GM23338 (cell line): ENCODE data around the gene TMEM14B.
"Not testable (repeated sequence)": the region's sequence is repeated elsewhere in the genome, so short reads cannot be mapped to it uniquely, and the experiment has no call there.

Experiments used
- CREB1 ChIP-seq: fragments of 250-450 bp; sonication (Bioruptor Pico); IDR thresholded peaks from 2 replicates; pipeline ENCODE4 v1.5.0; 2020; ENCODE audit warnings: low read depth, mild to moderate bottlenecking, moderate library complexity
- EZH2 ChIP-seq: fragments of 200-600 bp; sonication (generic); IDR thresholded peaks from one replicate; pipeline ENCODE4 v1.8.0; 2017; ENCODE audit warnings: antibody characterized with exemption, mild to moderate bottlenecking, low read depth; ENCODE audit not compliant: unreplicated experiment
- EZH2phosphoT487 ChIP-seq: fragments of 200-600 bp; sonication (generic); IDR thresholded peaks from one replicate; pipeline ENCODE4 v1.8.1; 2018; ENCODE audit warnings: antibody characterized with exemption; ENCODE audit not compliant: unreplicated experiment
- JUNB ChIP-seq: IDR thresholded peaks from one replicate; pipeline ENCODE4 v1.6.1; 2016; ENCODE audit warnings: antibody characterized with exemption; ENCODE audit not compliant: unreplicated experiment
- POLR2AphosphoS5 ChIP-seq: IDR thresholded peaks from 2 replicates; pipeline ENCODE4 v1.6.1; 2016; ENCODE audit warnings: antibody characterized with exemption, low read depth
- REST ChIP-seq: IDR thresholded peaks from one replicate; pipeline ENCODE4 v1.6.1; 2018; ENCODE audit warnings: antibody characterized with exemption; ENCODE audit not compliant: unreplicated experiment
- TF ChIP-seq, protein P1 (sequence below), 2 experiments: fragments of 200-600 bp in 1 of 2; sonication (generic) in 1 of 2; conservative IDR thresholded peaks; 2 replicates each; pipeline versions ENCODE4 v1.5.1 to v1.6.1; 2016 to 2017; ENCODE audit warnings: antibody characterized with exemption in 2 of 2, low read depth in 2 of 2, mild to moderate bottlenecking in 2 of 2, moderate library complexity in 1 of 2
- TF ChIP-seq, protein P2 (sequence below): fragments of 250-450 bp; sonication (Bioruptor Pico); IDR thresholded peaks from 2 replicates; pipeline ENCODE4 v1.5.0; 2020; ENCODE audit warnings: mild to moderate bottlenecking, moderate library complexity

DNA sequence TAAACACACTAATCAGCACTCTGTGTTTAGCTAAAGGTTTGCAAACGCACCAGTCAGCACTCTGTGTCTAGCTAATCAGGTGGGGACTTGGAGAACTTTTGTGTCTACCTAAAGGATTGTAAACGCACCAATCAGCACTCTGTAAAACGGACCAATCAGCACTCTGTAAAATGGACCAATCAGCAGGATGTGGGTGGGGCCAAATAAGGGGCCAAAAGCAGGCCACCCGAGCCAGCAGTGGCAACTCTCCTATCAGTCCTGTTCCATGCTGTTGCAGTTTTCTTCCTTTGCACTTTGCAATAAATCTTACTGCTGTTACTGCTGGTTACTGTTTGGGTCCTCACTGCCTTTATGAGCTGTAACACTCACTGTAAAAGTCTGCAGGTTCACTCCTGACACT is 6.0 kb upstream of the TMEM14B start:
- TF ChIP-seq, protein P1, sequence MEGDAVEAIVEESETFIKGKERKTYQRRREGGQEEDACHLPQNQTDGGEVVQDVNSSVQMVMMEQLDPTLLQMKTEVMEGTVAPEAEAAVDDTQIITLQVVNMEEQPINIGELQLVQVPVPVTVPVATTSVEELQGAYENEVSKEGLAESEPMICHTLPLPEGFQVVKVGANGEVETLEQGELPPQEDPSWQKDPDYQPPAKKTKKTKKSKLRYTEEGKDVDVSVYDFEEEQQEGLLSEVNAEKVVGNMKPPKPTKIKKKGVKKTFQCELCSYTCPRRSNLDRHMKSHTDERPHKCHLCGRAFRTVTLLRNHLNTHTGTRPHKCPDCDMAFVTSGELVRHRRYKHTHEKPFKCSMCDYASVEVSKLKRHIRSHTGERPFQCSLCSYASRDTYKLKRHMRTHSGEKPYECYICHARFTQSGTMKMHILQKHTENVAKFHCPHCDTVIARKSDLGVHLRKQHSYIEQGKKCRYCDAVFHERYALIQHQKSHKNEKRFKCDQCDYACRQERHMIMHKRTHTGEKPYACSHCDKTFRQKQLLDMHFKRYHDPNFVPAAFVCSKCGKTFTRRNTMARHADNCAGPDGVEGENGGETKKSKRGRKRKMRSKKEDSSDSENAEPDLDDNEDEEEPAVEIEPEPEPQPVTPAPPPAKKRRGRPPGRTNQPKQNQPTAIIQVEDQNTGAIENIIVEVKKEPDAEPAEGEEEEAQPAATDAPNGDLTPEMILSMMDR (conservative IDR thresholded peaks at IDR 0.05; ENCODE audit: low read depth in 2 of 2): not testable (repeated sequence)
- TF ChIP-seq JUNB; EZH2; EZH2phosphoT487; POLR2AphosphoS5; CREB1 (CRISPR knock-in tag); REST: not testable (repeated sequence)
- TF ChIP-seq, protein P2, sequence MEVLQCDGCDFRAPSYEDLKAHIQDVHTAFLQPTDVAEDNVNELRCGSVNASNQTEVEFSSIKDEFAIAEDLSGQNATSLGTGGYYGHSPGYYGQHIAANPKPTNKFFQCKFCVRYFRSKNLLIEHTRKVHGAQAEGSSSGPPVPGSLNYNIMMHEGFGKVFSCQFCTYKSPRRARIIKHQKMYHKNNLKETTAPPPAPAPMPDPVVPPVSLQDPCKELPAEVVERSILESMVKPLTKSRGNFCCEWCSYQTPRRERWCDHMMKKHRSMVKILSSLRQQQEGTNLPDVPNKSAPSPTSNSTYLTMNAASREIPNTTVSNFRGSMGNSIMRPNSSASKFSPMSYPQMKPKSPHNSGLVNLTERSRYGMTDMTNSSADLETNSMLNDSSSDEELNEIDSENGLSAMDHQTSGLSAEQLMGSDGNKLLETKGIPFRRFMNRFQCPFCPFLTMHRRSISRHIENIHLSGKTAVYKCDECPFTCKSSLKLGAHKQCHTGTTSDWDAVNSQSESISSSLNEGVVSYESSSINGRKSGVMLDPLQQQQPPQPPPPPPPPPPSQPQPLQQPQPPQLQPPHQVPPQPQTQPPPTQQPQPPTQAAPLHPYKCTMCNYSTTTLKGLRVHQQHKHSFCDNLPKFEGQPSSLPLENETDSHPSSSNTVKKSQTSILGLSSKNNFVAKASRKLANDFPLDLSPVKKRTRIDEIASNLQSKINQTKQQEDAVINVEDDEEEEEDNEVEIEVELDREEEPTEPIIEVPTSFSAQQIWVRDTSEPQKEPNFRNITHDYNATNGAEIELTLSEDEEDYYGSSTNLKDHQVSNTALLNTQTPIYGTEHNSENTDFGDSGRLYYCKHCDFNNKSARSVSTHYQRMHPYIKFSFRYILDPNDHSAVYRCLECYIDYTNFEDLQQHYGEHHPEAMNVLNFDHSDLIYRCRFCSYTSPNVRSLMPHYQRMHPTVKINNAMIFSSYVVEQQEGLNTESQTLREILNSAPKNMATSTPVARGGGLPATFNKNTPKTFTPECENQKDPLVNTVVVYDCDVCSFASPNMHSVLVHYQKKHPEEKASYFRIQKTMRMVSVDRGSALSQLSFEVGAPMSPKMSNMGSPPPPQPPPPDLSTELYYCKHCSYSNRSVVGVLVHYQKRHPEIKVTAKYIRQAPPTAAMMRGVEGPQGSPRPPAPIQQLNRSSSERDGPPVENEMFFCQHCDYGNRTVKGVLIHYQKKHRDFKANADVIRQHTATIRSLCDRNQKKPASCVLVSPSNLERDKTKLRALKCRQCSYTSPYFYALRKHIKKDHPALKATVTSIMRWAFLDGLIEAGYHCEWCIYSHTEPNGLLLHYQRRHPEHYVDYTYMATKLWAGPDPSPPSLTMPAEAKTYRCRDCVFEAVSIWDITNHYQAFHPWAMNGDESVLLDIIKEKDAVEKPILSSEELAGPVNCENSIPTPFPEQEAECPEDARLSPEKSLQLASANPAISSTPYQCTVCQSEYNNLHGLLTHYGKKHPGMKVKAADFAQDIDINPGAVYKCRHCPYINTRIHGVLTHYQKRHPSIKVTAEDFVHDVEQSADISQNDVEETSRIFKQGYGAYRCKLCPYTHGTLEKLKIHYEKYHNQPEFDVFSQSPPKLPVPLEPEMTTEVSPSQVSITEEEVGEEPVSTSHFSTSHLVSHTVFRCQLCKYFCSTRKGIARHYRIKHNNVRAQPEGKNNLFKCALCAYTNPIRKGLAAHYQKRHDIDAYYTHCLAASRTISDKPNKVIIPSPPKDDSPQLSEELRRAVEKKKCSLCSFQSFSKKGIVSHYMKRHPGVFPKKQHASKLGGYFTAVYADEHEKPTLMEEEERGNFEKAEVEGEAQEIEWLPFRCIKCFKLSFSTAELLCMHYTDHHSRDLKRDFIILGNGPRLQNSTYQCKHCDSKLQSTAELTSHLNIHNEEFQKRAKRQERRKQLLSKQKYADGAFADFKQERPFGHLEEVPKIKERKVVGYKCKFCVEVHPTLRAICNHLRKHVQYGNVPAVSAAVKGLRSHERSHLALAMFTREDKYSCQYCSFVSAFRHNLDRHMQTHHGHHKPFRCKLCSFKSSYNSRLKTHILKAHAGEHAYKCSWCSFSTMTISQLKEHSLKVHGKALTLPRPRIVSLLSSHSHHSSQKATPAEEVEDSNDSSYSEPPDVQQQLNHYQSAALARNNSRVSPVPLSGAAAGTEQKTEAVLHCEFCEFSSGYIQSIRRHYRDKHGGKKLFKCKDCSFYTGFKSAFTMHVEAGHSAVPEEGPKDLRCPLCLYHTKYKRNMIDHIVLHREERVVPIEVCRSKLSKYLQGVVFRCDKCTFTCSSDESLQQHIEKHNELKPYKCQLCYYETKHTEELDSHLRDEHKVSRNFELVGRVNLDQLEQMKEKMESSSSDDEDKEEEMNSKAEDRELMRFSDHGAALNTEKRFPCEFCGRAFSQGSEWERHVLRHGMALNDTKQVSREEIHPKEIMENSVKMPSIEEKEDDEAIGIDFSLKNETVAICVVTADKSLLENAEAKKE (CRISPR knock-in tag): not testable (repeated sequence)
